PC-3 (cell line): Measurements from ENCODE around the gene CPOX.

ENCODE experiments used
- EZH2 ChIP-seq: fragments of 300-600 bp; sonication (generic); IDR thresholded peaks from one replicate; pipeline ENCODE4 v1.6.1; 2017; ENCODE audit warnings: antibody characterized with exemption, mild to moderate bottlenecking, low read length; ENCODE audit not compliant: unreplicated experiment
- TF ChIP-seq, protein P1 (sequence below): fragments of 300-600 bp; sonication (generic); conservative IDR thresholded peaks from 2 replicates; pipeline ENCODE4 v1.5.1; 2017; ENCODE audit warnings: antibody characterized with exemption, low read depth, mild to moderate bottlenecking, low read length

DNA sequence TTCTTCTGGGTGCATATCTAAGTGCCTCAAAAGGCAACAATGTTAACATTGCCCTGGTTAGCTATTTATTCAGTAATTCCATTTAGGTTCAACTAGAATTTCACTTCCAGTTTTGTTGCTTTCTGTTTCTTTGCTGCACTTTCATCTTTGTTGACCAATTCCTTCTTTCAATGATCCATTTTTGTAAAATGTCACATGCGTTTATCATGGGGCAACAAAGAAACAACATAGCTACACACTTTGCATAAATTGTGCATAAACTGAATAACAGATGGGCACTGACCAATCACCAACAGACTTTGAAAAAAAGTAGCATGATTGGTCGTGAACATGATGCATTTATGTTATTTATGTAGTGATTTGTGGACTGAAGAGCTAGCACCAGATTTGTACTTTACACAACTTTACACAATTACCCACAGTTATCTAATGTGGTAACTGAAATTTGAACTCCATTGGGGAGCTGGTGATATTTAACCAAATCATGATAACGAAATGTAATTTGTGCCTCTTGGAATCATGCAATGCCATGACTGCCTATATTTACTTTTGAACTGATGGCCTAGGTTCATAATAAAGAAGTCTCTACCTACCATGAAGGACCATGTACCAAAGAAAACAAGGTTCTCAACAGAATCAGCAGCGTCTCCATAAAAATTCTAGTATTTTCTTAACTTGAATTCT is 7.1 kb upstream of the CPOX start:
- TF ChIP-seq, protein P1, sequence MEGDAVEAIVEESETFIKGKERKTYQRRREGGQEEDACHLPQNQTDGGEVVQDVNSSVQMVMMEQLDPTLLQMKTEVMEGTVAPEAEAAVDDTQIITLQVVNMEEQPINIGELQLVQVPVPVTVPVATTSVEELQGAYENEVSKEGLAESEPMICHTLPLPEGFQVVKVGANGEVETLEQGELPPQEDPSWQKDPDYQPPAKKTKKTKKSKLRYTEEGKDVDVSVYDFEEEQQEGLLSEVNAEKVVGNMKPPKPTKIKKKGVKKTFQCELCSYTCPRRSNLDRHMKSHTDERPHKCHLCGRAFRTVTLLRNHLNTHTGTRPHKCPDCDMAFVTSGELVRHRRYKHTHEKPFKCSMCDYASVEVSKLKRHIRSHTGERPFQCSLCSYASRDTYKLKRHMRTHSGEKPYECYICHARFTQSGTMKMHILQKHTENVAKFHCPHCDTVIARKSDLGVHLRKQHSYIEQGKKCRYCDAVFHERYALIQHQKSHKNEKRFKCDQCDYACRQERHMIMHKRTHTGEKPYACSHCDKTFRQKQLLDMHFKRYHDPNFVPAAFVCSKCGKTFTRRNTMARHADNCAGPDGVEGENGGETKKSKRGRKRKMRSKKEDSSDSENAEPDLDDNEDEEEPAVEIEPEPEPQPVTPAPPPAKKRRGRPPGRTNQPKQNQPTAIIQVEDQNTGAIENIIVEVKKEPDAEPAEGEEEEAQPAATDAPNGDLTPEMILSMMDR: no peak
- TF ChIP-seq EZH2: no peak
